Stimulated activated CD8-positive, alpha-beta memory T cell treated with anti-CD3 and anti-CD28 coated beads, Interleukin-2, amount 100 ng/mL, for 48 hours (primary cell): Measurements from ENCODE around the gene NFKB1.
"Not testable (repeated sequence)": the region's sequence is repeated elsewhere in the genome, so short reads cannot be mapped to it uniquely, and the experiment has no call there.

Experiments used
- DNase-seq, 2 donors: peaks; one replicate each; pipeline ENCODE4 v3.0.0-alpha.2; 2020; ENCODE audit warnings: low read depth in 2 of 2

The NFKB1 gene

DNA sequence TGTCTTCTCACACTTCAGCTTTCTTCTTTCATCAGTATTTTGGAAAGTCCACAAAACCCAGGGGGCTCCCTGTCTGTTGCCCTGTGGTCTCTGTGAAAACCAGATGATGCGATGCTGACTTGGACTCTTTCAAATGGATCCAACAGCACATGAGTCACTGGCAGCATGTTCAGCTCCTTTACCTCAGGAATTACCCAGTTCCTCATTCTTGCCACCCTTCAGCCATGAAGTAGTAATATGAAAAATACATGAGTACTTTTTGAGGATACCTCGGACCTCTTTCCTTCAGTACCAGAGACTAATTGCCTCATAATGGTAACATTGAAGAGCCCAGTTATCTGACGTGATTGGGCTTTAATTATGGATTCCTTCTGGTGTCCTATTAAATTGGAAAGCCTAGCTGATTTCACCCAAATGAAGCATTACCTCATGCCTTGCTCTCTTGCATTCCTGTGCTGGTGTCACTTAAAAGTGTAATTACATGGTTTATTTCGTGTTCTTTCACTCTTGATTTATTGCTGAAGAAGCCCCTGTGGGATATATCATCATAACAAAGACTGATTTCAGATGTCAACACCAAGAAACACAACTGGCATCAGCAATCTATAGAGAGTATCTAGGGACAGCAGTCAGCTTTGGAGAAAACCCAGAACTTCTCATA, 63.4 kb downstream of the NFKB1 start:
- DNase-seq = peak in 1 of 2 donors; percentile 16

DNA sequence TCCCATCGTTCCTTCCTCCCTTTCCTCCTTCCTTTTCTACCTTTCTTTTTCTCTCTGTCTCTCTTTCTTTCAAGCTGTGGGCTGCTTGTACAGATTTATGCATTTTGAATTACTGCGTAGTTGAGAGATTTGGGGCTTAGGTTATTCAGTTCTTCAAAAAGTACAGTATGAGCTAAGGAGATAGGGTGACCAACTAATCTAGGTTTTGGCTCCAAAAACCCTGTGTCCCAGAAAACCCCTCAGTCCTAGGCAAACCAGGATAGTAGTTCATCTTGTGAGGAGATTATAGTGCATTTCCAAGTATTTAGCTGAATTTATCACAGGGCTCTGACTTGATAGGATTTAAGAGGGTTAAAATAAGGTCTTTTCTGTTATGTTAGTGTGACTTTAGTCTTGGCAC, 64.5 kb downstream of the NFKB1 start:
- DNase-seq = no peak

DNA sequence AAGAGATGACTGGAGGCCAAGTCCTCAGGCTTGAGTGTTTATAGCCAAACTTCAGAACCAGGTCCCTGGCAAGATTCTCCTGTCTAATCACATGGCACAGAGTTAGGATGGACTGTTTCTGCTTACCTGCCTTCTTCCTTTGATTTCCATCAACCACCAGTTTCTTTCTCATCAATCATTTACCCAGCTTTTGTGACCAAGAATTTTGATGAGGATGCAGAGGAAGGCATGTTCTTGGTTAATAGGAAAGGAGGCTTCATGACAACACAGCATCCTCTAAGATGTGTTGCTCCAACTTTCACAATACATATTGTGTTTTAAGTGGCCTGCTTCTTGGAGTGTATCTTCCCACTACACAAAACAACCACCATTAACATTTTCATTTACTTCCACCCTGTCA, 65.3 kb downstream of the NFKB1 start:
- no peak for DNase-seq

DNA sequence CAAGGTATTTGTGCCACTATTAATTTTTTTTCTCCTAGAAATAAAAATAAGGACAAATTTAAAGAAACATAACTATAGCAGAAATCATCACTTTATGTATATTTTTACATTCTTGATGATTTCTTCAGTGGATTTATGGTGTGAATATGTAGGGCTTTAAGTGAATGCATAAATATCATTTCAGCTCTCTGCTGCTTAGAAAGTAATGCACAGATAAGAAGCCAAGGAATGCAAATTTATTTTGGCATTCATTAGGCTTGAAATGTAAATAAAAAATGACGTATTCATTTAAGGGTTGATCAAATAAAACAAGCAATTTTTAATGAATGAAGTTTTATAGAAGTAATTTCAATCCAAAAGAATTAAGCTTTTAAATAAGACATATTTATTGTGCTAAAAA, 66.3 kb downstream of the NFKB1 start:
- DNase-seq = no peak

DNA sequence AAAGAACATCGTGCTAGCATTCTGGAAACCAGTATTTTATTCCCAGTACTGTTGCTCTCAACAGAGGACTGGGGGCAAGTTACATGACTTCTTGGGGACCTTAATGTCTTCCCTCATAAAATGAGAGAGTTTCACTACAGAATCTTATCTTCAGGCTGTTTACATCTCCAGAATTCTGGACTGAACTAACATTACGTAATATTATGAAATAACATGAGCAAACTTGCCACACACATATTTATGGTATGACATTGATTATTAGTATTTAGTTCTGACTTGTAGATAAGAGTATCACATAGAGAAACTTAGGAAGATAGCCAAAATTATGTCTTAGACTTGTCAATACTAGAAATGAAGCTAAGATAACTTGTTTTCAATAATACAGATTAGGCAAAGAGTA, 68.0 kb downstream of the NFKB1 start:
- DNase-seq = no peak

DNA sequence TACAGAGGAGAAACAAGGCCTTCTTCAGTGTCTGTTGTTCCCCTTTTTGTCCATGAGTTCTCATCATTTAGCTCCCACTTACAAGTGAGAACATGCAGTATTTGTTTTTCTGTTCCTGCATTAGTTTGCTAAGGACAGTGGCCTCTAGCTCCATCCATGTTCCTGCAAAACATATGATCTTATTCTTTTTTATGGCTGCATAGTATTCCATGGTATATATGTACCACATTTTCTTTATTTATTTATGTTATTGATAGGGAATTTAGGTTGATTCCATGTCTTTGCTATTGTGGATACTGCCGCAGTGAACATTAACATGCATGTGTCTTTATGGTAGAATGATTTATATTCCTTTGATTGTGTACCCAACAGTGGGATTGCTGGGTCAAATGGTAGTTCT, 69.1 kb downstream of the NFKB1 start:
- DNase-seq = not testable (repeated sequence)

DNA sequence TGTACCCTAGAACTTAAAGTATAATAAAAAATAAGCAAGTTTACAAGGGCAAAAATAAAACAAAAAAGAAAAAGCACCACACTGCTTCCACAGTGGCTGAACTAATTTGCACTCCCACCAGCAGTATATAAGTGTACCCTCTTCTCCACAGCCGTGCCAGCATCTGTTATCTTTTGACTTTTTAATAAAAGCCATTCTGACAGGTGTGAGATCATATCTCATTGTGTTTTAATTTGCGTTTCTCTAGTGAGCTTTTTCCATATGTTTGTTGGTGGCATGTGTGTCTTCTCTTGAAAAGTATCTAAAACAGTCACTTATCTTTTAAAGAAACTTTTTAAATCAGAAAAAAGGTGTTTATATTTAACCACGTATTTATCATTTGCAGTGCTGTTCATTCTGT, 71.3 kb downstream of the NFKB1 start:
- DNase-seq = no peak

DNA sequence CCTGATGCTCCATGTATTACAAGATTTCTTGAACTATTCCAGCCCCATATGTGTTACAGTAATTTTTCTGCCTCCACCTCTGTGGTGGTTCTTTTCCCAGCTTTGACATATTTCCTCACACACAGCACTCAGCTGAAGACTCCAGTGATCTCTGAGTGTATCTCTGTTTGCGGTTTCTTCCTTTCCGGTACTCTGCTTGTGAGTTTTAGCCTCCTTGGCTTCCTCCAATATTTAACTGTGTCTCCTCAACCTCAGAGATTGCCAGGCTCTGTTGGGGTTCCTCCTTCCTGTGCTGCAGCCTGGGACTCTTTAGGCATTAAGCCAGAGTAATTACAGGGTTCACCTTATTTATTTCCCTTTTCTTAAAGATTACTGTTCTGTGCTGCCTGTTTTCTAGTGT, 73.2 kb downstream of the NFKB1 start:
- no peak for DNase-seq

DNA sequence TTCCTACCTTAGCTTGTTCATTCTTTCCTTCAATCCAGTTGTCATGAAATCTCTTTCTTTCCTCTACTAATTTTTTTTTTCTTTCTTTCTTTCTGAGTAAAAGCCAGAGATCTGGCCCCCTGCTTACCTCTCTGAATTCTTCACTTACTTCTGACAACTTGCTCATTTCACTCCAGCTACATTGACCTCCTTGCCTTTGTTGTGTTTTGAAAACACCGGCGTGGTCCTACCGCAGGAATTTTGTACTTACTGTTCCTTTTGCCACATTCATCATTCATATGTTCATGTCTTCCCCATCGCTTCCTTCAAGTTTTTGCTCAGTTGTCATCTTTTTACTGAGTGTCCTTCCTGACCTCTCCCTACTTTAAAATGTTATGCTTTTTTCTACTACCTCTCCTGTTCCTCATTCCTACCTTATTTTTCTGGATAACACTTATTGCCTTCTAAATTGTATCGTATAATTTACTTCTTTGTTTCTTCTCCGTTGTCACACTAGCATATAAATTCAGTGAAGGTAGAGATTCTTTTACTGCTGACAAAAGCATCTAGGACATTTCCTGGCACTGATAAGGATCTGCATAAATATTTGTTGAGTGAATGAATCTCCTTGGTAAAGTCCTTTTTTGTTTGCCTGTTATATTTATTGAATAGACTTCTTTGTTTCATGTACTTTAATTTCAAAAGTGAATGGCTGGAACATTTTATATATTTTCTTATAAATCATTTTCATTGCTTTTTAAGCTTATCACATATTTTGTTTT, 74.4 kb downstream of the NFKB1 start:
- no peak for DNase-seq

DNA sequence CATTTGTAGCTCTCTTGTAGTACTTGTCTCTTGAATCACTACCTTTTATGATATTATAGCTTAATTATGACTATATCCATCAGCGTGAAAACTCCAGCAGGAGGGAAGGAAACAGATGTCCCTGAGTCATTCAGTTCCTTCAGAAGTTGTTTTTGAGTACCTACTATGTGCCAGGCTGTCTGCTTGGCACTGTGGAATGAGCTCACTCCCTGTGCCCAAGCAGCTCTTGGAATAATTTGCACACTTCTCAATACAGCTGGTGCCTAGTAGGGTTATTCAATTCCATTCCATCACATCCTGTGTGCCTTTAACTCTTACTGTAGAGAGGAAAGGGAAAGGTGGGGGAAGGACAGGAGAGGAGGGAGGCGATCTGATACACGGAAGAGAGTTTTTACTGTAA, 77.1 kb downstream of the NFKB1 start:
- DNase-seq = no peak

DNA sequence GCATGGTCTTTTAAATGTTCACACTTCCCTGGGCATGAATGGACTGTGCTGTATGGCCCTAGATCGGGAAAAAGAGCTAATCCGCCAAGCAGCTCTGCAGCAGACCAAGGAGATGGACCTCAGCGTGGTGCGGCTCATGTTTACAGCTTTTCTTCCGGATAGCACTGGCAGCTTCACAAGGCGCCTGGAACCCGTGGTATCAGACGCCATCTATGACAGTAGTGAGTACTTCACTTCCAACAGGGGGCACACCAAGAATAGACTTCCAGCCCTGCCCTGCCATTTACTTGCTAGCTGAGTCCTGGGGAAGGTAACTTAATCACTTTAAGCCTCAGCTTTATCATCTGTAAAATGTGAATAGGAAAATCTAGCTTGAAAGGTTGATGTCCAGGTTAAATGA, 77.7 kb downstream of the NFKB1 start:
- DNase-seq = no peak

DNA sequence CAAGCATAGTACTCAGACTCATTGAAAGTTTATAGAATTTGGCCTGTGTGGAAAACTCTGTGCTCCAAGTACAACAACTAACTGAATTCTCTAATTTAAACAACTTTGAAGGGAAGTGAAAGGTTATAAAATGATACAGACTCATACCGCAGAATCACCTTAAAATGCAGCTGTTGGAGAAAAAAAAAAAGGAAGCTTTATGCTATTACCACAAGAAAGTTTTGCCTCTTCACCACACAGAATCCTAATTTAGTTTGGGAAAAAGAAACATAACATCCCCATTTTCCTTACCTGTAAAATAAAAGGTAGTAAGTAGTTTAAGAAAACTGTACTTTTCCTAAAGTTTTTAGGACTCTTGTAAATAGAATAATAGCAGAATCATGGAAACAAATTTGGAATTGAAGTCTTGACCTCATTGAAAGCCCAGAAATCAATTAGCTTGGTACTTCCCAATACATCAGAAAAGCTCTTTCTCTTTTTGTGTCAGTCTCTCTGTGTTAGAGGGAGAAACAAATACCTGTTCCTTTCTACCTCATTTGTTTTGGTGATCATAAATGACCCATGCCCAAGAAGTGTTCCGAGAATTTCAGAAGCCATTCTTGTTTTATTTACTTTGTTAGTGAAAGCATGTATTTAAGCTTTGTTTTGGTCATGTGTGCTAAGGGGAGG, 78.8 kb downstream of the NFKB1 start:
- DNase-seq = no peak

DNA sequence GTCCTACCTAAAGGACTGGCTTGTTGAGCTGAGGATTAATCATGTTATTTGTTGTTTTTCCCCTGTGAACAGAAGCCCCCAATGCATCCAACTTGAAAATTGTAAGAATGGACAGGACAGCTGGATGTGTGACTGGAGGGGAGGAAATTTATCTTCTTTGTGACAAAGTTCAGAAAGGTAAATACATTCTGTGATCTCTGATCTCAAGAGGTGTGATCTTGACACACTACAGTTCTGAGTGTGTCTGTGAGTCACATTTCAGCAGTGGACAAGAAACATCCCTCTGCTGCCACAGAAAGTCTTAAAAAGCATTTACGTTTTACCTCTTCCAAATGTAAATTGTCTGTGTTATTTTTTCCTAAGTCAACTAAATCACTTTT, 79.3 kb downstream of the NFKB1 start:
- no peak for DNase-seq

DNA sequence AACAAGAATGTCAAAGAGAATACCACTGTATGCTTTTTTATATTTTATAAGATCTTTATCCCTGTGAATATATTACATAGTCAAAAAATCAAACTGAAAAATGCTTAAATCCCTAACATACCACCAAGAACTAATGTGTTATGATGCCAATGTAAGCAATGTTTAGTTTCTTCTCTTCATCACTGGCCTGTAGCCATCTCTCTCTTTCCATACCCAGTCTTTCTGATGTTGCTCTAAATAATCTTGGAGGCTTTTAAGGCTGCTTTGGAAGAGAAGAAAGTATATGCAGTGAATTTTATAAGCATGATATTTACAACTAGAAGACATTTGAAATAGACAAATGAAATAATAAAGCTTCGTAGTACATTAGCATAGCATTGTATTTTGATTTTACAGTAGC, 82.9 kb downstream of the NFKB1 start:
- no peak for DNase-seq

DNA sequence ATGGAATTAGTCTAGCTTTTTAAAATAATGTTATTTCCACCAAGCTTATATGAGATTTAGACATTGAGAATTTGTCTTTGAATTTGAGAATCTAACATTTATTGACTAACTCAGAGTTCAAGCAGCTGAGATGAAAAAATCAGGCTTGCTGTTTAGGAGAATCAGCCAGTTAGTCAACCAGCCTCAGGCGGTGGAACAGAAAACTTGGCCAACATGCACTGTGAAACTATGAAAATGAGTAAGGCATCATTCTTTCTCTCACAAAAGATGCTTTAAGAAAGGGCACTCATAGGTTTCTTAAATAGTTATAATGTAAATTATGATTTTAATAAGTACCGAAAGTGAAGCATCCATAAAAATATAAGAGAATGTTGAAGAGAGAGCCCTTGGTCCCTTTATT, 84.2 kb downstream of the NFKB1 start:
- no peak for DNase-seq

DNA sequence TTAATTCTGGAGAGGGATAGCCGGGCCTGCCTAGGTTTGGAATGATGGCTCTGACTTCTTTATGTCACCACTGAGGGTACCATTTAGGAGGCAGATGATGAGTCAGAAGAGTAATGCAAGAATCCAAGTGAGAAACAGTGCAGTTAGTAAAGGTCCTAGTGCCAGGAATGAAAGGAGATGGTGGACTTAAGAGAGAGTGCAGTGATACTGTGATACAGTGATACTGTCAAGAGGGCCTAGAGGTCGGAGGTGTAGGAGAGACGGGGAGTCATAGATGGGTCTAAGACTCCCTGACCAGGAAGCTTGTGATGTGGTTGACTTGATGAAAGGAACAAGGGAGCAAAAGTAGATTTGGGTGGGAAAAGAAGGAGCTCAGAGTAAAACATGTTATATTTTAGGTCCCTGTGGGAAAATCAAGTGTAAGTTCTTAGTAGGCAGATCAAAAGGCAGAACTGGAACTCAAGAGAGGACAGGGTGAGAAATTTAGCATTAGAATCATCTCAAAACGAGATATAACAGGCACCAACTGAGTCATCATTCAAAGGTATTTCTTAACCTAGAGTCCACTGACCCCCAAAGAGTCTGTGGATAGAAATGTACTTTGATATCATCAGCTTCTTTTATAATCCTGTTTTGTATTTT, 85.0 kb downstream of the NFKB1 start:
- no peak for DNase-seq

DNA sequence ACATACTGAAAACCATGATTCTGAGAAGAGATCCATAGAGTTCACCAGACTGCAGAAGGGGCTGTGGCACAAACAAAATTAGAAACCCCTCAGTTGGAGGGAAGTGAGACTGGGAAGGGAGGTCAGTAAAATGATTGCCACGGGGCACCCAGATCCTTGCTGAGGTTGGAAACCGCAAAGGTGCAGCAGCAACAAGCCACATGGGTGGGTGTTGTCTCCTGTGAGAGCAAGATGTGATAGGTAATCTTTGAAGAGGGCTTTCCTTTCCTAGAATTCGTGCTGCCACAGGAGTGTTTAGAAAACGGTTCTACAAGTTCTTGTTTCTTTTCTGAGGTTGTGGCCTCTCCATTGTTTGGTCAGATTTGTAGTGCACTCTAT, 85.5 kb downstream of the NFKB1 start:
- DNase-seq = peak in 1 of 2 donors; percentile 32

DNA sequence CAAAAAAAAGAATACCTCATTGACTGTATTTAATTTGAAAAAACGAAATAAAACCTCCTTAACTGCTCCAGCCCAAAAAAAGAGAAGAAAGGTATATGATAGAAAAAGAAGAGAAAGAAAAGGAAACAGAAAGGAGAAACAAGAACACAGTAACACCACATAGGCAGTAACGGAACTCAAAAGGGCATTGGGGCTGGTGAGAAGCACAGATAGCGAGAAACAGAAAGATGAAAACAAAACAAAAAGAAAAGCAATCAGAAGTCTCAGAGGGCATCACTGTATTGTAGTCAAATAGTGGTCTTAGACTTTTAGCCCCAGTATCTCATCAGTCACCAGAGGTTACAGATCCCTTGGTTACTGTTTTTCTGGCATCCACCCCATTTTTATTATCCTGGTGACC, 88.6 kb downstream of the NFKB1 start:
- no peak for DNase-seq

DNA sequence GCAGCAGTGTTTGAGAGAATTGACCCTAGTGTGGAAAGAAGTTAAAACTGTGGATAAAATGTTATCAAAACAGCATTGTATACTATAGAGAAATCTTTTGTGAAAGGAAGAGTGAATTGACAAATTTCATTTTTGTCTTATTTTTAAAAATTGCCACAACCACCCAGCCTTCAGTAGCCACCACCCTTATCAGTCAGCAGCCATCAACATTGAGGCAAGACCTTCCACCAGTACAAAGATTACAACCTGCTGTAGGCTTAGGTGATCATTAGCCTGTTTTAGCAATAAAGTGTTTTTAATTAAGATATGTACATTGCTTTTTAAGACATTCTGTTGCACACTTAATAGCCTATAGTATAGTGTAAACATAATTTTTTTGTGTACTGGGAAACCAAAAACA, 91.1 kb downstream of the NFKB1 start:
- DNase-seq = no peak

DNA sequence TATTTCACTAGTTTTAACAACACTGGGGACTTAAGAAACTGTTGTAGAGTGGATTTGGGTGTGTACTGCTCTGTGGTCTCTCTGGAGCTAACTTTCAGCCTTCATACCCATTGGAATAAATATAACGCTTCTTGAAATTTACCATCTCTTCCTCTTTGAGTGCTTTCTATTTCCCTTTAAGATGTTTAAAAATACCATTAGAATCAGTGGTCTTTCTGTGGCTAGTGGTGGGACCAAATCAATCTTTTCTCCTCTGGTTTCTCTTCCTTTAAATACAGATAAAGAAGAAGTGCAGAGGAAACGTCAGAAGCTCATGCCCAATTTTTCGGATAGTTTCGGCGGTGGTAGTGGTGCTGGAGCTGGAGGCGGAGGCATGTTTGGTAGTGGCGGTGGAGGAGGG, 92.0 kb downstream of the NFKB1 start:
- DNase-seq = no peak

DNA sequence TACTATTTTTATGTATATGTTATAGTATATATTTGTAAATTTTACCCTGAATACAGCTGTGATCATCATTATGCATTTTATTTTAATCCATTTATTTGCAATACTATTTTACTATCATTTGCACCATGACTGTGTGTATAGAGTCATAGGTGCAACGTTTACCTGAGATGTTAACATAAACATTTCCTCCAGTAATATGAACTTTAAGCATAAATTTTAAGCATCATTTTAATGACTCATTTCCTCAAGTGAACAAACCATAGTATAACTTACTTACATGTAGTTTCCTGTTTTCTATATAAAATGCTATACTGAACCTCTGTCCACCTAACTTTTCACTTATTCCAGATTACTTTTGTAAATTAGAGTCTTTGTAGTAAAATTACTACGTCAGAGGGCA, 92.8 kb downstream of the NFKB1 start:
- DNase-seq = no peak

DNA sequence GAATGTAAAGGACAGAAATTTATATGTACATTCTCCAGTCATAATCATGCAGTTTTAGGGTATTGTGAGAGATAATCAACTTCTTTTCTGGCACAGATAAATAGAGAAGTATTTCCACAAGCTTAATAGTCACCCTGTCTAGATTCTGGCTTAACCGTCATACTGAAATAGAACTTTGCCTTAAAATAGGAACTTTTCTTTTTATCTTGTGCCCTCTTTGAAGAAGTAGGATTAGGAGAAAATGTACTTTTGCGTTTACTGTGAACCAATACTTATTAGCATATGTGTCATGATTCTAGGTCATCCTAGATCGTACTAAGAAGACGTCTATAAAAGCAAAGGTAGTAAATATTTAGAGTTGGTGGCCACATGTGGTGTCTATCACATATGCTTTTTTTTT, 95.4 kb downstream of the NFKB1 start:
- no peak for DNase-seq
